HG02938 (cell line): Measurements from ENCODE around the gene XPNPEP2.

ENCODE experiments used
- ATAC-seq: cut with Tn5 transposase; IDR thresholded peaks from one replicate; pipeline ENCODE4 v1.9.1; 2021; ENCODE audit warnings: mild to moderate bottlenecking, moderate library complexity; ENCODE audit not compliant: unreplicated experiment

Gene XPNPEP2

GRCh38 chrX:129749069-129749468, 10.3 kb downstream of the XPNPEP2 start:
- no peak for ATAC-seq

GRCh38 chrX:129750971-129751370, 12.2 kb downstream of the XPNPEP2 start:
- ATAC-seq: no peak

GRCh38 chrX:129754056-129755024, 15.6 kb downstream of the XPNPEP2 start:
- ATAC-seq: no peak

GRCh38 chrX:129755779-129756650, 17.2 kb downstream of the XPNPEP2 start:
- ATAC-seq: no peak

- no peak for ATAC-seq
These were observed 20.8 kb downstream of the XPNPEP2 start for GRCh38 chrX:129759576-129760061.

GRCh38 chrX:129760155-129760554, 21.4 kb downstream of the XPNPEP2 start:
- ATAC-seq: no peak

DNA sequence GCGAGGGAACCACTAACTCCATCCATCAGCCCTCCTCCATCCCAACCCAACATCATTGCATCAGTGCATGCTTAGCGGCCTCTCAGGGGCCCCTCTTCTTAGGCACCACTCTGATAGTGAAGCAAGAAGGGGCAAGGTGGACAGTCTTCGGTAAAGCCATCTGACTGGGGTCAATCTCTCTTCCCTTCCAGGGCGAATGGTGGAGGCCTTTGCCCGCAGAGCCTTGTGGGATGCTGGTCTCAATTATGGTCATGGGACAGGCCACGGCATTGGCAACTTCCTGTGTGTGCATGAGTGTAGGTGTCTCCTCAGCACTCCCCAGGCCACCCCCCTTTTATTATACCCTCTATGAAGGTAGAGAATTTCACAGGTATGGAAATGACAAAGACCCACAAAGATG, 22.2 kb downstream of the XPNPEP2 start:
- ATAC-seq: no peak

DNA sequence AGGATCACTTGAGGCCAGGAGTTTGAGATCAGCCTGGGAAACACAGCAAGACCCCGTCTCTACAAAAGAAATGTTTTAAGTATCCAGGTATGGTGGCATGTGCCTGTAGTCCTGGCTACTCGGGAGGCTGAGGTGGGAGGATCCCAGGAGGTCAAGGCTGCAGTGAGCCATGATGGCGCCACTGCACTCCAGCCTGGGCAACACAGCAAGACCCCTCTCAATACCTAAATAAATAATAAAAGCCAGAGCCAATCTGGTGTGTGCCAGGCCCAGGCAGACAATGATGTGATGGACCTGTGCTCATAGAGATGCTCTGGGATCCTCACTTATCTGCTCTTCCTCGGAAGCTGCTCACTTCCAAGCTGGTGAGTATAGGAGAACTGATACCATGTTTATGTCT, 22.8 kb downstream of the XPNPEP2 start:
- ATAC-seq: no peak

DNA sequence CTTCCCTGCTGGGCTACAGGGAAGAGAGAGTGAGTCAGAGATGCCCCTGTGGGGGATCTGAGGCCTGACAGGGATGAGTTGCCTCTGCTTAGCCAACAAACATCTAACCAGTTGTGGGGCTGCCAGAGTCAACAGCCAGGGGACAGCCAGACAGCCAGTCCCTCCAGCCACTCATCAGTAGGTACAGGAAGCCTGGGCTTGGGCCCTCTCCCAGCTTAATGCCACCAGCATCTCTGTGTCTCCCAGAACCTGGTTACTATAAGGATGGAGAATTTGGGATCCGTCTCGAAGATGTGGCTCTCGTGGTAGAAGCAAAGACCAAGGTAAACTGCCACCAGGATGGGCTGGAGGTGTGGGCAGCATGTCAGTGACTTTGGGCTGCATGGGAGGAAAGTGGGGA, 23.7 kb downstream of the XPNPEP2 start:
- no peak for ATAC-seq

GRCh38 chrX:129763666-129764065, 24.9 kb downstream of the XPNPEP2 start:
- no peak for ATAC-seq

- no peak for ATAC-seq
These were observed 29.4 kb downstream of the XPNPEP2 start for GRCh38 chrX:129768186-129768585.

DNA sequence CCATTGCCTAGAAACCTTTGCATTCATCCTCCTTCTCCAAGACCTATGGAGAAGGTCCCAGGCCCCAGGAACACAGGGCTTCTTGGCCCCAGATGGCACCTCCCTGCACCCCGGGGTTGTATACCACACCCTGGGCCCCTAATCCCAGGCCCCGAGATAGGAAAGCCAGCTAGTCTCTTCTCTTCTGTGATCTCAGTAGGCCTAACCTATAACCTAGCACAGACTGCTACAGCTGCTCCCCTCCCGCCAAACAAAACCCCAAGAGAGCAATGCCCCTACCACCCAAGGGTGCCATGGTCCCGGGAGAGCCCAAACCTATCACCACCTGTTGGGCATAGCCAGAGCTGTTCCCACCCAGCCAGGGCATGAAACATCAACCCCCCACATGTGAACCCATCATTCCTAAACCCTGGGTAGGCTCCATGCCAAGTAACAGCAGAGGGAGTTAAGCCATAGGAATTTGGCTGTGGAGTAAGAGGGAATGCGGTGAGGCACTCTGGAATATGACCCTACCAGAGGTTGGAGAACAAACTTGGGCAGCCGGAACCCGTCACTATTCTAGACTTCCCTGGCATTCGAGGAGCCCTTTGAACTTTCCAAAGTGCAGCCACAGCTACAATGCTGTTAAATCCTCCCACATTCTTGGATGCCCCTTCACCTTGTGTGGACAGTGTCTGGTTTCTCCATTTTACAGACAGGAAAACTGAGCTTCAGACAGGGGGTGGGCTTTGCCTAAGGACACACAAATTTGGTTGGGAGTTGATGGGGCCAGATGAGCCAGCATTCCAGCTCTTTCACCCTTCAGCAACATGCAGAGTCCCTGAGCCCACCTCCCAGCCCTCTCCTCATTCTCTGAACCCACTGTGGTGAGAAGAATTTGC, 30.0 kb downstream of the XPNPEP2 start:
- ATAC-seq: no peak

- ATAC-seq: peak; percentile 46
These were observed 30.8 kb downstream of the XPNPEP2 start for GRCh38 chrX:129769467-129770154.

- no peak for ATAC-seq
These were observed 32.7 kb downstream of the XPNPEP2 start for GRCh38 chrX:129771266-129771995.

DNA sequence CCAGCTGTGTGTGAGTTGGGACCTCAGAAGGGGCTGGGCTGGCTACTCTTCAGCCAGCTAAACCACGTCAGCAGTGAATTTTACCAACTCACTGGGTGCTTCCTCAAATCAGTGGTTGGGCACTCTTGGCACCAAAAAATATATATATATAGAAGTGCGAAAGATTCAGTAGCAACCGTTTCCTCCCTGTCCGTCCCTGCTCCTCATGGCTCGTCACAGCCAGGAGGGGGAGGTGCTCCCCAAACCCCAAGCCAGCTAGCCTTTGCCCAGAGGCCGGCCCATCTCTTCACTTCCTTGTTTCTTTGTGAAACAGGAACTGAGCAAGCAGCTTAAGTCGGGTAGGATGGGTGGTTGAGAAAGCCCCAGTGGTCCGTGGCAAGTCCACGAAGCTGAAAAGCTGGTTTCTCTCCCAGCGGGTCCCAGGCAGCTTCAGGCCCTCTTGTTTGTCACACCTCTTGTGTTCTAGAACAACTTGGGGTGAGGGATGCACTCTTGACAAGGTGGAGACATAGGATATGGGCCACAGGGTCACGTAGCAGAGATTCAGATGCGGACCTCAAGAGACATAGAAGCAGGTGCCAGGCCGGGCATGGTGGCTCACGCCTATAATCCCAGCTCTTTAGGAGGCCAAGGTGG, 34.1 kb downstream of the XPNPEP2 start:
- peak; percentile 65 for ATAC-seq

DNA sequence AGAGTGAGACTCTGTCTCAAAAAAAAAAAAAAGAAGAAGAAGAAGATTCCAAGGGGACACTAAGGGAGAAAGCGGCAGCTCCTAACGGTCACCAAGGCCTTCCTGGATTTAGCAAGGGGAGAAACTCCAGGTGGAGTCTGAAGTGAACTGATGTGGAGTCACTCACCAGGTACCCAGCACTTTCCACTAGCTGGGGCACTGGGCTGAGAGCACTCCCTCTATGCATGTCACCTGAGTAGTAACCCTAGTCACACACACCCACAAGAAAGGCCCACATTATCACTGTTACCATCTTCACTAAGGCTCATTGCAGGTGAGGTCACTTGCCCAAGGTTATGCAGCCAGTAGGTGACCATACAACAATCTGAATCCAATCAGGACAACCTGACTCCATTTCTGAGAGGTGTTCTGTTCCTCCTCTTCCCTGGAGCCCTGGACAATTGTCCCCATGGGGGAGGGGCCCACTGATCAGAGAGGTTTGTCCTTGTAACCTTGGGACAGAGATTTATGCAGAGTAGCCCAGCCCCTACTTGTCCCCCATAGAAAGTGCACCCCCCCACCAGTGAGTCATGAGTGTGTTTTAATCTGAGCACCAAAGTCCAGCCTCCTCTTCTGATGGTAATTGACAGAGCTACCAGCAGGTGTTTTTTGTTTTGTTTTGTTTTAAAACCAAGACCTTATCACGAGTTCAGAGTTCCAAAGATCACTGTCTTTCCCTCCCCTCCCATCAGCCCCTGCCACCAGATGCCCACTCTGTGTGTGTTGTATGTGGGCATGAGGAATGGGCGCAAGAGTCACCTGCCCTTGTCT, 35.1 kb downstream of the XPNPEP2 start:
- no peak for ATAC-seq

- ATAC-seq: peak; percentile 19
These were observed 38.6 kb downstream of the XPNPEP2 start for GRCh38 chrX:129777218-129778030.
